Common myeloid progenitor, CD34-positive (primary cell): ENCODE results near the gene CALML6.

Experiments used
- CTCF ChIA-PET: fragments of 350-600 bp; sonication (Branson Sonifier 250); formaldehyde crosslinking; loops from one replicate; lab custom pipeline; 2021; ENCODE audit warnings: antibody characterized with exemption; lab: Charles Lee
- POLR2A ChIA-PET: fragments of 350-600 bp; sonication (Branson Sonifier 250); formaldehyde crosslinking; loops from one replicate; lab custom pipeline; 2021; ENCODE audit warnings: antibody characterized with exemption; lab: Charles Lee
- DNase-seq, 3 donors: peaks; one replicate each; pipeline versions ENCODE4 v3.0.0 to v3.0.0-alpha.2; 2013
- H3K27ac ChIP-seq, 2 experiments: 1 replicate in 1 of 2; 2 replicates in 1 of 2; pipeline ENCODE4 v1.7.0; 2013; ENCODE audit warnings: inconsistent platforms in 2 of 2, low read length in 2 of 2, mild to moderate bottlenecking in 2 of 2, low read depth in 1 of 2, moderate library complexity in 1 of 2; ENCODE audit not compliant: severe bottlenecking in 2 of 2, insufficient read depth in 1 of 2, poor library complexity in 1 of 2
- H3K27me3 ChIP-seq, 5 experiments: replicated peaks in 2 of 5; 1 replicate in 3 of 5; 2 replicates in 2 of 5; pipeline versions ENCODE4 v1.6.1 to v1.7.0; 2013; ENCODE audit warnings: low read length in 4 of 5, mild to moderate bottlenecking in 2 of 5, moderate library complexity in 2 of 5, inconsistent platforms in 1 of 5; ENCODE audit not compliant: insufficient read depth in 5 of 5, control insufficient read depth in 4 of 5
- H3K36me3 ChIP-seq, 4 experiments: 1 replicate in 2 of 4; 2 replicates in 2 of 4; pipeline versions ENCODE4 v1.6.1 to v1.7.0; 2013; ENCODE audit warnings: low read length in 3 of 4, control low read depth in 1 of 4, mild to moderate bottlenecking in 1 of 4; ENCODE audit not compliant: control insufficient read depth in 4 of 4, insufficient read depth in 4 of 4
- H3K4me1 ChIP-seq, 4 experiments: 1 replicate in 3 of 4; 2 replicates in 1 of 4; pipeline versions ENCODE4 v1.6.1 to v1.7.1; 2013; ENCODE audit warnings: low read length in 3 of 4, mild to moderate bottlenecking in 3 of 4, control low read depth in 1 of 4, inconsistent platforms in 1 of 4, moderate library complexity in 1 of 4; ENCODE audit not compliant: control insufficient read depth in 4 of 4, insufficient read depth in 4 of 4; ENCODE audit errors: control extremely low read depth in 1 of 4
- H3K4me3 ChIP-seq, 7 experiments: 1 replicate in 4 of 7; 2 replicates in 3 of 7; pipeline versions ENCODE4 v1.5.1 to v1.7.0; 2013; ENCODE audit warnings: mild to moderate bottlenecking in 7 of 7, low read length in 6 of 7, moderate library complexity in 6 of 7, inconsistent platforms in 2 of 7, low read depth in 2 of 7, control low read depth in 1 of 7; ENCODE audit not compliant: insufficient read depth in 4 of 7, control insufficient read depth in 1 of 7; ENCODE audit errors: extremely low read depth in 1 of 7
- H3K9me3 ChIP-seq, 5 experiments: 1 replicate in 4 of 5; 2 replicates in 1 of 5; pipeline versions ENCODE4 v1.6.1 to v1.7.1; 2013; ENCODE audit warnings: low read length in 4 of 5, mild to moderate bottlenecking in 2 of 5, inconsistent platforms in 1 of 5, low read depth in 1 of 5, moderate library complexity in 1 of 5; ENCODE audit not compliant: control insufficient read depth in 4 of 5, insufficient read depth in 2 of 5; ENCODE audit errors: control extremely low read depth in 1 of 5
- WGBS: methylation state at CpG from one replicate; pipeline ENCODE4 v1.1.5; 2013; ENCODE audit not compliant: insufficient coverage; 5-methylcytosine and 5-hydroxymethylcytosine counted together

CALML6 gene

GRCh38 chr1:1891349-1892078 lies 23.5 kb upstream of the CALML6 start:
- 1% methylated on average over 39 of the region's 59 CpGs for WGBS
- peaks cover 19 to 69% (median 51%) of the 10 kb centered on the region in 4 experiments for H3K4me1 ChIP-seq
- H3K27me3 ChIP-seq: no peaks in the 10 kb centered on the region
- no peaks in the 10 kb centered on the region for H3K9me3 ChIP-seq
- H3K36me3 ChIP-seq: no peaks in the 10 kb centered on the region
- H3K4me3 ChIP-seq: peak overlapping the region; percentile 51 to 87 (median 72)
- peak; percentile 54 to 86 (median 81) for DNase-seq
- POLR2A ChIA-PET: interaction anchor here (0.6 to 1.5 kb wide), 5 partner anchors 8 to 448 kb away, joined by 3 to 10 read pairs (median 3); no protein-coding TSS in a partner anchor
- CTCF ChIA-PET: interaction anchor here (1.2 to 2.0 kb wide), 3 partner anchors 9 to 14 kb away, joined by 3 to 12 read pairs (median 9); no protein-coding TSS in a partner anchor
- H3K27ac ChIP-seq: peak overlapping the region; percentile 33 to 84

DNA sequence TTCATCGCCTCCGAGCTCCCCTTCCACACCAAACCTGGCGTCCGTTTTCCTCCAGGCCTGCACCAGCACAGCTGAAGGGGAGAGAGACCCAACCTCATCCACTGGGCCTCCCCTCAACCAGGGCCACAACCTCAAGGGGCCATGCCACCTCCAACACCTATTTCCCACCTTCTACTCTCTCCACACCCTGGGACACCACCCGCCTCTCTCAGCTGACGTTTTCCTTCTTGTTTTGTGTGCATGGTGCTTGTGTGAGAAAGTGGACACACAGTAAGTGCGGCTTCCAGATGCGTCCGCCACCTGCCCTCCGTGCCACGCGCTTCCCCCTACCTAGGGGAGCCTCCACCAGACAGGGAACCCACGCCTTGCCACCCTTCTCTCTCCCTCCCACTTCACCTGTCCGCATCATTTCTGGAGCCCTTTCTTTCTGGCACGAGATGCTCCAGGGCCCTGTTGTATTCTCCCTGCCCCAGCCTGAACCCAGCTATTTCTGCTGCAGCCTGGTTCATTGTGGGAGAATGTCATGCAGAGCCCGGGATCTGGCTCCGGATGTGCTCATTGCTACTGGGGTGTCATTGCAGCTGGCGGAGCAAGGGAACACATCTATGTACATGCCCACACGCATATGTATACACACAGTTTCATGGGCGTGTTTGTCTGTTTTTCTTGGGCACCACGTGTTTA lies 22.8 kb upstream of the CALML6 start:
- H3K27ac ChIP-seq: peak overlapping the region; percentile 33 to 84
- 49% methylated on average over 12 of the region's 21 CpGs for WGBS
- H3K36me3 ChIP-seq: no peaks in the 10 kb centered on the region
- H3K4me1 ChIP-seq: peaks cover 19 to 69% (median 52%) of the 10 kb centered on the region in 4 experiments
- peak overlapping the region; percentile 49 to 87 (median 67) for H3K4me3 ChIP-seq
- DNase-seq: peak in 1 of 3 donors; percentile 45
- no peaks in the 10 kb centered on the region for H3K9me3 ChIP-seq
- H3K27me3 ChIP-seq: no peaks in the 10 kb centered on the region
- ChIA-PET CTCF (interaction anchor here (1.2 to 2.0 kb wide), 4 partner anchors 9 to 13 kb away, joined by 3 to 12 read pairs (median 6); no protein-coding TSS in a partner anchor), POLR2A (interaction anchor here (0.6 to 1.5 kb wide), 4 partner anchors 10 to 449 kb away, joined by 3 to 10 read pairs (median 3); no protein-coding TSS in a partner anchor)

DNA sequence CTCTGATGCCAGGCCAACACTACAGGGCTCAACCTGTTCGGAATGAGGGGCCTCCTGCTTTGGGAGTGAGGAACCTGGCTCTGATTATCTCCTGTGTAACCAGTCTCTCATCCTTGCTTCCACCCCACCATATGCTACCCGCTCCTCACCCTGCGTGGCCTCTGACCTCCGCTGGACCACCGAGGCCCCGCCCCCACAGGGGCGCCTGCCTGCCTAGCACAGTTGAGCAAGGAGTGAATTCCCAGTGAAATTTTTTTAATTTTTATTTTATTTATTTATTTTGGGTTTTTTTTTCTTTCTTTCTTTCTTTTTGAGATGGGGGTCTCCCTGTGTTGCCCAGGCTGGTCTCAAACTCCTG lies 22.3 kb upstream of the CALML6 start:
- H3K9me3 ChIP-seq: no peaks in the 10 kb centered on the region
- WGBS: 100% methylated on average over 1 of the region's 7 CpGs
- ChIA-PET POLR2A (interaction anchor here (1.5 kb wide), 1 partner anchor 13 kb away, joined by 10 read pairs; no protein-coding TSS in a partner anchor), CTCF (interaction anchor here (1.2 to 2.0 kb wide), 3 partner anchors 8 to 13 kb away, joined by 3 to 12 read pairs (median 9); no protein-coding TSS in a partner anchor)
- H3K4me1 ChIP-seq: peaks cover 19 to 71% (median 56%) of the 10 kb centered on the region in 4 experiments
- H3K36me3 ChIP-seq: no peaks in the 10 kb centered on the region
- H3K27ac ChIP-seq: peak overlapping the region in 1 of 2 experiments; percentile 84
- peak overlapping the region in 3 of 7 experiments; percentile 63 to 87 (median 72) for H3K4me3 ChIP-seq
- no peaks in the 10 kb centered on the region for H3K27me3 ChIP-seq
- DNase-seq: no peak

DNA sequence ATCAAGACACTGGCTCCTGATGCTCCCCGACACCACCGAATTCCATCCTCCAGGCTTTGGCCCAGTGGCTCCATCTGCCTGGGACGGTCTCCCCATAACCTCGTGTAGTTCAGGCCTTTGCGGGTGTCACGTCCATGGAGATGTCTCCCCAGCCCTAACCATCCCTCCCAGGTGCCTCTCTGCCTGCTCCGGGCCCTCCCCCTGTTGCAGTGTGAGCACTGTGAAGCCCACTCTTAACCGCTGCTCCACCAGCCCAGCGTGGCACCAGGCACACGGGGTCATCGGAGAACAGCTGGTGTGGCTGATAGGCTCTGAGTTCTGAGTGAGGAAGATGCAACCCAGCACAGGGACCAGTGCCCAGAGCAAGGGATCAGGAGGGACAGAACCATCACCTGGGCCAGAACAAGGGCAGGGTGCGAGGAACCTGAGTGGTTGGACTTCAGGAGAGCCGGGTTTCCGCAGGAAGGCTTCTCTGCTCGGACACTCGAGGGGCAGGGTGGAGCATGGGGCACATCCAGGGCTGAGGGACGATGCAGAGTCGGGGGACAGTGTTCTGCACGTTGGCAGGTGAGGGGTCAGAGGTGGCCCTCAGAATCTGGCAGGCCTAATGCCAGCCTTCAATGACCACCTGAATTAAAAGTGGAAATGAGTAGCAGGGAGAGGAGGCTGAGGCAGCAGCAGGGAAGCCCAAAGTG lies 21.6 kb upstream of the CALML6 start:
- CTCF ChIA-PET: interaction anchor here (1.2 to 7.0 kb wide), 2 partner anchors 12 to 14 kb away, joined by 3 to 110 read pairs; no protein-coding TSS in a partner anchor
- H3K9me3 ChIP-seq: no peaks in the 10 kb centered on the region
- POLR2A ChIA-PET: no interaction called here
- H3K4me3 ChIP-seq: no peak overlapping the region
- no peak for DNase-seq
- H3K4me1 ChIP-seq: peaks cover 14 to 71% (median 54%) of the 10 kb centered on the region in 4 experiments
- WGBS: 96% methylated on average over 17 of the region's 19 CpGs
- H3K27me3 ChIP-seq: no peaks in the 10 kb centered on the region
- H3K36me3 ChIP-seq: no peaks in the 10 kb centered on the region
- no peak overlapping the region for H3K27ac ChIP-seq

GRCh38 chr1:1893997-1894353 lies 21.1 kb upstream of the CALML6 start:
- Histone ChIP-seq H3K4me3 (no peak overlapping the region), H3K9me3 (no peaks in the 10 kb centered on the region), H3K27me3 (no peaks in the 10 kb centered on the region), H3K27ac (no peak overlapping the region), H3K4me1 (peaks cover 13 to 71% (median 54%) of the 10 kb centered on the region in 4 experiments), H3K36me3 (no peaks in the 10 kb centered on the region)
- no peak for DNase-seq
- CTCF ChIA-PET: interaction anchor here (7.0 kb wide), 1 partner anchor 14 kb away, joined by 110 read pairs; no protein-coding TSS in a partner anchor
- 100% methylated on average over 2 of the region's 2 CpGs for WGBS
- POLR2A ChIA-PET: no interaction called here

DNA sequence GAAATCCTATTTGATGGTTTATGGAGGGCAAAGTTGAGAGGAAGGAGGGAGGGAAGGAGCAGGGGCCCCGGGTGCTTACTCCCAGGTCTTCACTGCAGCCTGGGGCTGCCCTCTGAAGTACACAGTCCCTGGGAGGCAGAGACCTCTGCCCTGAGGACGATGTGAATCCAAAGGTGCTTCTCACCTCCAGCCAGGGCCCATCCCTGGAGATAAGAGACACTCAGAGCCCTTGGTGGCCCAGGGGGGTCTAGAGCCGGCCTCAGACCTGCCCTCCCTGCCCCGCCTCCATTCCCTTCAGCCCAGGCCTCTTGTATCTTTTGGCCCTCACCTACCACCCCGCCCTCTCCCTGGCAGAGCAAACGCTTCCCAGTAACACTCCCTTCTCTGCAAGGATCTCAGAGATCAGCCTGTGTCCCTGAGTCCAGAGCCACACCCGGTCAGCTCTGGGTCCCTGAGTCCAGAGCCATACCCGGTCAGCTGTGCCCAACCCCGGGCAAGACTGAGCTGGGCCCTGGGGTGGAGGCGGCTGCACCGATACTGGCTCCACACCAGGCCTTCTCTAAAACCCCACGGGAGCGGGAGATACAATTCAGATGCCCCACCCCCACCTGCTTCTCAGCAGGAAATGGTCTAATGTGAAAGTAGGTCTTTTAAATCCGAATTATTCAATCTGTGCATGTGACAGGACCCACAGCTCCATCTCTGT lies 20.6 kb upstream of the CALML6 start:
- no peak for DNase-seq
- POLR2A ChIA-PET: no interaction called here
- no peak overlapping the region for H3K27ac ChIP-seq
- no peak overlapping the region for H3K4me3 ChIP-seq
- H3K27me3 ChIP-seq: no peaks in the 10 kb centered on the region
- CTCF ChIA-PET: interaction anchor here (0.8 to 7.0 kb wide), 3 partner anchors 11 to 66 kb away, joined by 3 to 110 read pairs (median 3); no protein-coding TSS in a partner anchor
- H3K9me3 ChIP-seq: no peaks in the 10 kb centered on the region
- H3K4me1 ChIP-seq: peaks cover 9 to 71% (median 57%) of the 10 kb centered on the region in 4 experiments
- WGBS: 65% methylated on average over 8 of the region's 14 CpGs
- no peaks in the 10 kb centered on the region for H3K36me3 ChIP-seq
